ENCODE results near the gene MIXL1.
"Not testable (repeated sequence)": the region's sequence is repeated elsewhere in the genome, so short reads cannot be mapped to it uniquely, and the experiment has no call there.

Gene MIXL1

DNA sequence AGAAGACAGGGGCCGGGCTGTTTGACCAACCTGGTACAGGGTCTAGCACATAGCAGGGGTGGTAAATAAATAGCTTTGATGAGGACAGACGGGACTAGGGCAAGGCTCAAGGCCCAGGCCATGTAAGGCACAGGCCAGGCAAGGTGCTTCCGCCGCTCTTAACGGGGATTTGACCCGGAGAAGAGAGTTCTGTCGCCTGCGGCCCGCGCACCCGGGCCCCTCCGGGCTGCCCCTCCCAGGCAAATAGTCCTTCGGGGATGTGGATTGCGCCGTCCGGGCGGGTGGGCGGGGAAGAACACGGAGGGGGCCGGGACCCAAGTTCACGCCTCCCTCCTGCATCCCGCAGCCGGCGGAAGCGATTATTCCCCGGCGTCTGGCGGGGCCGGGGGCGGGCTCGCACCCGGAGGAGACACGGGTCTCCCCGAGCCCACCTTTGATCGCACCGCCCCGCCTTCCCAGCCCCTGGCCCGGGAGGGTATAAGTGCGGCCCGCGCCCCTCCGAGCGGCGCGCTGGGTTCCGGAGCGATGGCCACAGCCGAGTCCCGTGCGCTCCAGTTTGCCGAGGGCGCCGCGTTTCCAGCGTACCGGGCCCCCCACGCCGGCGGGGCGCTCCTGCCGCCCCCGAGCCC lies at the start of gene MIXL1:
MIXL1 (plus strand) TSS at position 508 of the 629 bp plus-strand sequence; CDS start at position 526, 18 bp downstream.
- FAIRE-seq: no peak

DNA sequence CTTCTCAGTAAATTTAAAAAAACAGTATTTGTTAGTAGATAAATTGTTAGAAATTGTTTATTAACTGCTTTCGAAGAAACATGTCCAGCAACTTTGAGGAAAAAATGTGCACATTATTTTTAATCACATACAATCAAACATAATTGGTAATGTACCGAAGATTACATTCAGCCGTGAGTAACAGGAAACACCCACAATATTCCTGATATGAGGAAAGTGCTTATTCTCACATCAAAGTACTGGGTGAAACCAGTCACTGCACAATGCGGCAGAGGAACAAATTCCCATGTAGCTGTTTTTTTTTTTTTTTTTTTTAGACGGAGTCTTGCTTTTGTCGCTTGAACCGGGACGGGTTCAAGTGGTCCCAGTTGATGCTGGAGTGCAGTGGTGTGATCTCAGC lies 46.6 kb upstream of the MIXL1 start:
- no peak for FAIRE-seq

DNA sequence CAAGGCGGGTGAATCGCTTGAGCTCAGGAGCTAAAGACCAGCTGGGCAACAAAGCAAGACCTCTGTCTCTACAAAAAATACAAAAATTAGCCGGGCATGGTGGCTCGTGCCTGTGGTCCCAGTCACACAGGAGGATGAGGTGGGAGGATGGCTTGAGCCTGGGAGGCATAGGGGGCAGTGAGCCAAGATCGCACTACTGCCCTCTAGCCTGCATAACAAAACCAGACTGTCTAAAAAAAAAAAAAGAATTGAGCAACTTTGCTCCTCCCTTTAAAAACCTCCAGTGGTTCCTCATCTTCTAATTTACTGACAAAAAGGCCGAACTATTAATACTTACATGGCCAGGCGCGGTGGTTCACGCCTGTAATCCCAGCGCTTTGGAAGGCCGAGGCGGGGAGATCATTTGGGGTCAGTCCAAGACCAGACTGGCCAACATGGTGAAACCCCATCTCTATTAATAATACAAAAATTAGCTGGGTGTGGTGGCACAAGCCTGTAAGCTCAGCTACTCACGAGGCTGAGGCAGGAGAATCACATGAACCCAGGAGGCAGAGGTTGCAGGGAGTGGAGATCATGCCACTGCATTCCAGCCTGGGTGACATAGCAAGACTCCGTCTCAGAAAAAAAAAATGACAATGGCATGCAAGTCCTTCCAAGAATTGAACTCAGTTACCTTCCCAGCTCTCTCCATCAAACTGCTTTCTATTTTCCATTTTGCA lies 41.3 kb upstream of the MIXL1 start:
- FAIRE-seq: no peak

DNA sequence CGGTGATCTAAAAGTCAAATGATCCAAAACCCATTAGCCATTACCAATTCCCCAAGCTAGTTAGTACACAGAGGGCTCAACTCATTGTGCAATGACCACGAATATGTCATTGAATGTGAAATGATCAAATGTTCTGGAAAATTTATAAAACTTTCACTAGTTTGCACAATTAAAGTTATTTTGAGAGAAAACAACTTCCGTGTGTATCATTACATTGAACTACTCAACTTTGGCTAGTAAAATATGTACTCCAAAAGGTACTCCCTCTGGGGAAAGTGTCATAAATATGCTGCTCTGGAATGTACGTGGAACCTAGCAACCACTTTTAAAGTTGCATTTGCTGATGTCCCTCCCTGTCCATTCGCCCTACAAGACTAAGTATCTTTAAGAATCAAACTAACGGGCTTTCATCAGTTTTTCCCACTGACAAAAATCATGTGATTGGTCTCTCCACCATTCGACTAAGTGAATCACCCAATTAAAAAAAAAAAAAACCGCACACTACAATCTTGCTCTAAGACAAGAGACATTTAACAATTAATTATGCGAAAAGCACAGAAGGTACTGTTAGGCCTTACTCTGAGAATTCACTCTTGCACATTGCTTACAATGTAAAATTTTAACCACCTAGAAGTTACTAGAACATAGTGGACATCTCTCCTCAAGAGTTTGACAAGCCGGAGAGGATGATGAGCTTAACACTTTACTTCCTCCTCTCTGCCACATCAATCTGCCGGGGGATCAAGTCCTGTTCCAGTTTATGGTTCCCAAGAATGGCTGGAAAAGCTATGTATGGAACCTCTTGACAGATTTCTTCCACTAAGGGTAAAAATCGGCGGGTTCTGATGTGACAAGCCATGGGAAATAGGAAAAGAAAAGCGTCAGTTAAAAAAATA lies 38.1 kb upstream of the MIXL1 start:
- no peak for FAIRE-seq

DNA sequence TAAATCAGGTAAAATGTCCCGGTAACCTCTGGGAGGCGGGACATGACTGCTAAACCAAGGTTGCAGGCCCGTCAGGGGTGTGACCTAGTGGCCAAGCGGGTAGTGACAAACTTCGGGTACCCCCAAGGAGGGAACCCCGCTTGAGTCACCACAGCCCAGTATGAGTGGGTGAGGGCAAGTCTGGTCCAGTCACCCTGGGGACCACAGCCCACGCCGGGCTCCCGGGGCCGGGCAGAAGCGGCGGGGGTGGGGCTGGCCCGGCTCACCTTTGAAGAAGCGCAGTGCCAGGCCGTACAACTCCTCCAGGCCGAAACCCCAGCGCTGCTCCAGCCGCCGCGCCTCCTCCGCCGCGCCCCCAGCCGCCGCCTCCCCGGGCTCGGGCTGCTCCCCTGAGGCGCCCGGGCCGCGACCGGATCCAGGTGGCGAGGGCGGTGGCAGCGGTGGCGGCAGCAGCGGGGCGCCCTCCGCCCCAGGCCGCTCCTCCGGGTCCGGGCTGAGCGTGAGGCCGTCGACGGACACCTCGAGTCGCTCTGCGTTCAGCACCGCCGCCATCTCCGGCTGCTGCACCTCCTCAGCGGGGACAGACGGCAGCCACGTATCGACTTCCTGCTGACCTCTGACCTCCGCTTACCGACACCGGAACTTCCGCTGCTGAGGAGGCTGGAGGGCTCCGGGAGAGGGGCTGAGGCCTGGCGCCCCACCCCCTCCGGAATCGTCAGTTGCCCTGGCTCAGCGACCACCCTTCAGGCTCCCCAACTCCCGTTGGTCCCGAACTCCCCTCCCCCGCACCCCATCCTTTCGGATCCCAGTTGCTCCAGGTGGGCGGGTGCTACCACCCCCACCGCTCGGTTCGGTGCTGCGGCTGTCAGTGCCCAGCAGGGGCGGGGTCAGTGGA lies 37.1 kb upstream of the MIXL1 start, which contains the start of gene ACBD3:
ACBD3 (minus strand) TSS at position 618 of the 895 bp plus-strand sequence; CDS start at position 552, 66 bp downstream.
- no peak for FAIRE-seq

DNA sequence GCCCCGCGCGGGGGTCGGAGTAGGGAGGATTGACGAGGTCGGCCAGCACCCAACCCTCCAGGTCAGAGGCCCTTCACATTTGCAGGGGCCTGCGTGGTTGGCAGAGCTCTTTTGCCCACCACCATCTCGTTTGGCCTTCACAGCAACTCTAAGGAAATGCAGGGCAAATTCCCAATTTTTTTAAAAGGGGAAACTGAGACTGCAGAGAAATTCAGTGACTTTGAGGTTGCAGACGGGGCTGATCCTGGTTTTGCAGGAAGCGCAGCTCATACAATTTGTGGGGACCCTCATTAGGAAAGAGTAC lies 36.5 kb upstream of the MIXL1 start:
- FAIRE-seq: no peak

DNA sequence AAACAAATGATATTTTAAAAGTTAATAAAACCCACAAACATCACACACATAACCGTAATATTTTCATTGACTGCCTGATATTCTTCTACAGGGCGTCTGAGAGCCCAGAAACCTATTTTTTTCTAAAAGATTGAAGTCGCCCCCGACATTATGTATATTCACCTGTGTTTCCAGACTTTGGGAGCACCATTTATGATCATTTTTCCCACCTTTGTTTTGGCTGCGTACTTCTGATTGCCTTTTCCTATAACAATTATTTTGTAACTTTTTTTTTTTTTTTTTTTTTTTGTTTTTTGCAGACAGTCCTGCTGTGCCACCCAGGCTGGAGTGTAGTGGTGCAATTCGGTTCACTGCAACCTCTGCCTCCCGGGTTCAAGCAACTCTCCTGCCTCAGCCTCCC lies 36.1 kb upstream of the MIXL1 start:
- no peak for FAIRE-seq

DNA sequence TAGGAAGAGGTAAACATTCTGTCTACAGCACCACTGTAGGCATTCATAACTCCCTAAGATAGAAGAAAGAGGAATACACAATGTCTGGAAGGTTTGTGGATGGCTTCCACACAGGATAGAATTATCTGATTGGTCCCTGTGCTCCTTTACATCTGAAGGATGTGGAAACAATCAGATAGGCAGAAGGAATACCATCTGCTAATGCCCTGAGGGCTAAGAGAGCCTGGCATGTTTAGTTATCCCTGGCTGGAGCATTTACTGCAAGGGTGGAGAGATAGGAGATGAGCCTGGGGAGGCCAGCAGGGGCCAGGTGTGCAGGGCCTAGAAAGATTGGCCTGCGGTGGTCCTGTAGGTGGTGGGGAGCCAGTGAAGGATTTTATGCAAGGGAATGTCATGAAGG lies 28.3 kb upstream of the MIXL1 start:
- no peak for FAIRE-seq

DNA sequence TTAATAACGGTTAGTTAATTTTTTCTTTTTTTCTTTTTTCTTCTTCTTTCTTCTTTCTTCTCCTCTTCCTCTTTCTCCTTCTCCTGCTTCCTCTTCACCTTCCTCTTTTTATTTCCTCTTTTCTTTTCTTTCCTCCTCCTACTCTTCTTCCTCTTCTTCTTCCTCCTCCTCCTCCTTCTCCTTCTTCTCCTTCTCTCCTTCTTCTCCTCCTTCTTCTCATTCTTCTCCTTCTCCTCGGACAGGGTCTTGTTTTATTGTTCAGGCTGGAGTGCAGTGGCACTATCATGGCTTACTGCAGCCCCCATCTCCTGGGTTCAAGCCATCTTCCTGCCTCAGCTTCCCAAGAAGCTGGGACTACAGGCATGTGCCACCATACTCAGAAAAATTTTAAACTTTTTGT lies 23.5 kb upstream of the MIXL1 start:
- no peak for FAIRE-seq

DNA sequence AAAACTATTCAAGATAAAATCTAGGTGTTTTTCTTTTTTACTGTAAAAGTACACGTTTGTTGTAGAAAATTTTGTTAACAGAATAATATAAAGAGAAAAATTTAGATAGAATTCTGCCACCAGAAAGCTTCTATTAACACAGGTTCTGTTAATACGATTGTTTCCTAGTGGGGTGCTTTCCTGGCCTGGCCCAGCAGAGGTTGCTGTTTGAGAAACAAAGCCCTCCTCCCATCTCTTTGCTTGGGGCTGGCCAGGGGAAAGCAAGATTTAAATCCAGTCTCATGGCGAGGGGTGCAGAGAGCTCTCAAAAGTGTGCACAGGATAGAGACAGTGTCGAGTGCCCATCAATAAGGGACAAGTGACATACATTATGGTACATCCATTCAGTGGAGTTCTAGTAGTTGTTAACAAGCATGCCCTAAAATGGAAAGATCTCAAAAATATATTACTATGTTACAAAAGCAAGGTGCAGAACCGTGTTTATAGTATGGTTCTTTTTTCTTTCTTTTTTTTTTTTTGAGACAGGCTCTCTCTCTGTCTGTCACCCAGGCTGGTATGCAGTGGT lies 22.4 kb upstream of the MIXL1 start:
- no peak for FAIRE-seq

DNA sequence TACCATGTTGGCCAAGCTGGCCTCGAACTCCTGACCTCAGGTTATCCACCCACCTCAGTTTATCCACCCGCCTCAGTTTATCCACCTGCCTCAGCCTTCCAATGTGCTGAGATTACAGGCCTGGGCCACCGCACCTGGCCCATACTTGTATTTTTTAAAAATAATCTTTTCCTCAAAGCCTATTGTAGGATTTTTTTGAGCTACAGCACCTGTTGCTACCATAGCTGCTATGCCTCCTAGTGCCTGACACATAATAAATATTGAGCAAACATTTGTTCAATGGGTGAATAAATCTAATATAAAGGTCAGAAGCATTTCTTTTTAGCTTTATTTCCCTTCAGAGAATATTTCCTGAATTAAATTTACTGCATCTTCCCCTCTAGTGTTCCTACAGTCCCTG lies 21.2 kb upstream of the MIXL1 start:
- no peak for FAIRE-seq

DNA sequence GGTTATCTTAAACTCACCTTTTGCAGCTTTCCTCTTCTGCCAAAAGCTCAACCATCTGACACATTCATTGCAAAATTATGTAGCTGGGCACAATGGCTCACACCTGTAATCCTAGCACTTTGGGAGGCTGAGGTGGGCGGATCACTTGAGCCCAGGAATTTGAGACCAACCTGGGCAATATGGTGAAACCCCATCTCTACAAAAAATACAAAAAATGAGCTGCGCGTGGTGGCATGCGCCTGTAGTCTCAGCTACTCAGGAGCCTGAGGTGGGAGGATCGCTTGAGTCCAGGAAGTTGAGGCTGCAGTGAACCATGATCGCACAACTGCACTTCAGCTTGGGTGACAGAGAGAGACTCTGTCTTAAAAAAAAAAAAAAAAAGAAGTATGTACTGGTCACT lies 20.8 kb upstream of the MIXL1 start:
- not testable (repeated sequence) for FAIRE-seq

DNA sequence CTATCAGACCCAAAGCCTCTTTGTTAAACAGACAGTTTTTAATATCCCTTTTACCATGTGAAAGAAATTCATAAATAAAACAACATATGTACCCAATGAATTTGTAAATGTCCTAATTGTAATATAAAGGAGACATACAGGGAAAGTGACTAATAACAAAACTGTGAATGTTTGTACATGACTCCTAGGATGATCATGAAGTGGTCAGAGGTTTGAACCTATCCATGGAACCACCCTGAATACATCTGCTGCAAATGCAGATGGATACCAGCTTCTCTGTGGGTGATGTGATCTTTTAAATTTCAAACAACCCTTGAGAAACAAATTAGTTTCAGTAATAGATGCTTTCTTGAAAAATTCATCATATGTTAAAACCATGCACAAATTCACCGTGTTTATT lies 20.2 kb upstream of the MIXL1 start:
- FAIRE-seq: no peak

DNA sequence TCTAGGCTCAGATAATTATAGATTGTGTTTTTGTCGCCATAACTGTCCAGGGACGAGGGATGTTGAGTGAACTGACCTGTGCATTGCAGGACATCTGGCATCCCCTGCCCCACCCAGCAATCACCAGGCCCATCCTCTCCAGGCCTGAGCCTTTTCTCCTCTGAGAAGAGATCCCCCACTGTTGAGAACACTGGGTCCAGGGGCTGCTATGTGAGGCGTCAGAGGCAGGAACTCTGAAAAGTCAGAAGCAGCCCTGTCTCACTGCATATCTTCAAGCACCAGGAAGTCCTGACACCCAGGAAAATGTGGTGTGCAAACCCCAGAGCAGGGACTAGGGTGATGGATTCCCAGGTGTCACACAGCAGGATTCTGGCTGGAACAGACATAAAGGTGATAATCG lies 19.8 kb upstream of the MIXL1 start:
- no peak for FAIRE-seq

DNA sequence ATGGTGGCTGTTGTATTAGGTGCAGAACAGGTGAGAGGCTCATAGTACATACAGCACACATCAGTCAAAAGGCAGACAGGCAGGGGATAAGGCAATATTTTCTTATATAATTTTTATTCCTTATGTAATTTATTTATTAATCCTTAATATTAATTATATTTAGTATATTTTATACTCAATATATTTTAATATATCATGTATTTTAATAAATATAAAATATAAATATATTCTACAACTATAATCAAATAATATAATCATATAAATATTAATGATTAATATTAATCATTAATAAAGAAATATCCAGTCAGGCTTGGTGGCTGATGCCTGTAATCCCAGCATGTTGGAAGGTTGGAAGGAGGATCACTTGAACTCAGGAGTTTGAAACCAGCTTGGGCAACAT lies 19.3 kb upstream of the MIXL1 start:
- FAIRE-seq: peak; percentile 87

DNA sequence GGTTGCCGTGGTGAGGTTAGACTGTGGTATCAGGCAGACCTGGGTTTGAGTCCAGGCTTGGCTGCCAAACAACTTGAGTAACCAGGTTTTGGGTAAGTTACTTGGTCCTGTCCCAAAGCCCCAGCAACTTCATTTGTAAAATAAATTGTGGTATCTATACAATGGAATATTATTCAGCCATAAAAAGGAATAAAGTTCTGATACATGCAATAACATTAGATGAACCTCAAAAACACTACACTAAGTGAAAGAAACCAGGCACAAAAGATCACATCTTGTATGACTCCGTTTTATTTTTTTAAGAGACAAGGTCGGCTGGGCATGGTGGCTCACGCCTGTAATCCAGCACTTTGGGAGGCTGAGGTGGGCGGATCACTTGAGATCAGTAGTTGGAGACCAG lies 16.4 kb upstream of the MIXL1 start:
- no peak for FAIRE-seq

DNA sequence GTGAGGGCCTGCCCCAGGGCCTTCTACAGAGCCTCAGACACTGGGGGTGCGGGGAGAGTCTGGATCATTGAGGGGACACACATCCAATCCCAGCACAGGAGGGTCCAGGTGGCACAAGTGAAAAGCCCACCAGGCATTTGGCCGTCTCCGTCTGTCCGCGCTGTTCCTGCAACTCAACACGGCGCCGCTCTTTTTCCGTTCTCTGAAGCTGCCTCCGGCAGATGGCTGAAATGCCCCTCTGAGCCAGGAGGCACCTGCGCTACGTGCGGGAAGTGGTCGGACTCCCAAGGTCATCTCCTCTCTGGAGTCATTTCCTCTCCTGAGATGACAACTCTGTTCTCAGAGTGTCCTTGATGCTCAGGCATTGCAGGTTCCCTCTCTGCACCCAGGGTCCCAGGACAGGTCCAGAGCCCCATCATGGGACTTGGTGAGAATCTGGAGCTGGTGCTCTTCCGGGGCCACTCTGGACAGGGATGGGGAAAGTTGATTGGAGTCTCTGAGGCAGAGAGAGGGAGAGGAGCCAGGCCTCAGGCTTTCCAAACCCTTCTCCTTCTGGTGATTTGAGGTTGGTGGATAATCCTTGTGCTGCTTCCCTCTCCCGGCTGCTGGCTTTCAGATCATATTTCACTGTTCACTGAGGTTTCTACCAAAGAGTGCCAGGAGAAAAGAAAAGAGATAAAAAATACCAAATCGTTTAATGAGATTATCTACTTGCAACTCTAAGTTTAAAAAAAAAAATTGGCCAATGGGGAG lies 14.0 kb upstream of the MIXL1 start:
- FAIRE-seq: no peak

DNA sequence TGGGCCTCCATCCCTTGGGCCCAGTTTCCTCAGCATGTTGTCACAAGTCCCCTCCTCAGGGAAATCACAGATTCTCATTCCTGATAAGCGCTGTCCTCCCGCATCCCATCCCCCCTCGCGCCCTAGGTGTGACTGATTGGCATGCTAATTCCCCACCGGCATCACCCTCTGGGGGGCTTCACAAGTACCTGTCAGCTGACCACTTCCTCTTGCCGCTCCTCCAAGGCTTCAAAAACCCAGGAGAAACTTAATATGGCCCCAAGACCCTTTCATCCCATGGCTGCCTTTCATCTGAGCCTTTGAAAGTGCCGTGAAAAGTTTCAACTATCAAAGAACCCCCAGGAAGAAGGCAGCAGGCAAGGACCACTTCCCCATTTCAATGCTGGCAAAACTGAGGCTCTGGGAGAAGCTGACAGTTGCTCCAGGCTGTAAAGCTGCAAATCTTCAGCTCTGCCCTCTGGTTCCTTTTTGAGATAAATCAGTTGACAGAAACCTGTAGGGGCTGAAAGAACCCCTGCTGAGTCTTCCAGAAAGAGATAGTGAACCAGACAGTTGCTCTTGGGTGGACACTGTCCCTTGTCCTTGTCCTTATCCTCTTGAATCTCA lies 12.8 kb upstream of the MIXL1 start:
- no peak for FAIRE-seq

DNA sequence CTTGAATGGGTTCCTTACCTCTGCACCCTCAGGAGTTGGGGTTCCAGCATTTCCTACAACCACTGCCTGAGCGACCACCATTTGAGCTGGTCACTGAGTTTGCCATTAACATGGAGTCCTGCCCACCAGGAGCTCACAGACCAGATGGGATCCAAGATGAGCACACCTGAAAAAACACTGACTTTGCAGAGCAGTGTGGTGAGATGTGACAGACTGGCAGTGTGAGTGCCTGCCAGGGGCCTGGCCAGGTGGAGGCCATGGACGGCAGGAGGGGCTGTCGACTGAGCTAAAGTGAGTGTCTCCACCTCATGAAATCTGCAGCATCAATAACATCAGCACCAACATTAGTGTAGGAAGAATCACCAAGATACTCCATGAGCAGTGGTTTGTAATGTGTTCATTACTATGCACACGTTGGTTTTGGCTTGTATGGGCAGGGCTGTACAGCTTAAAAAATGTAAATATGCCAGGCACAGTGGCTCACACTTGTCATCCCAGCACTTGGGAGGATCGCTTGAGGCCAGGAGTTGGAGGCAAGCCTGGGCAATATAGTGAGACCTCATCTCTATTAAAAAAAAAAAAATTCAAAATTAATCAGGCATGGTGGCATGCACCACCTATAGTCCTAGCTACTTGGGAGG lies 12.2 kb upstream of the MIXL1 start:
- no peak for FAIRE-seq

DNA sequence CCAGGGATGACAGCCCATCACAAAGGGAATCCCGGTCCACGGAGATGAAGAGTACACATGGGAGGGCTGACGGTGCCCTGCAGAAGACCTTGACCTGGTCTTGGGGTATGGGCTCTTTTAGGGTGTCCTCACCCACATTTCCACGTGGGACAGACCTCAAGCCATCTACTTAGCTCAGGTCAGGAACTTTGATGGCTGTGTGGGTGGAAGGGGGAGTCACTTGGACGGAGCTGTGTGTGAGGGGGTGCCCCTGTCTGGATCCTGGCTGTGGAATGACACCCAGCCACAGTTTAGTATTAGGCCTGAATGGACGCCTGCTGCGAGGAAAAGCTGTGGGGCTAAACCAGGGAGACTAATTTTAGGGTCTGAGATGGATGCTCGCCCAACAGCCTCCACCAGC lies 10.9 kb upstream of the MIXL1 start:
- FAIRE-seq: no peak

DNA sequence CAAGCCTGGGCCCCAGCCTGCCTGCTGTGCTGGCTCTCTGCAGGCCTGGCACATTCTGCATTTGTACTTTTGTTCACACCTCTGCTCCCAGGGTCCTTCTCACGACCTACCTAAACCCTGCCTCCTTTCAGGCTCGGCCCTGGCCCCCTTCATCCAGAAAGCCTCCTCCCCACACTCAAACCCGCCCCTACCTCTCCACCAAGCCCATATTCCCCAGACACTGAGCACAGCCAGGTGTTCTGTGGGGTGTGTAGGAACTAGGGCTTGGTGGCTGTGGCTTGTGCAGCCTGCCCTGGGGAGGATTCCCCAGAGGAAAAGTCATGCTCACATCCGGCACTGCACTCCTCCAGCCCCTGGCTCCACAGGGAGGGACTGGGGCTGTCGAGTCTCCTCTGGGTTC lies 8.2 kb upstream of the MIXL1 start:
- no peak for FAIRE-seq
